MCF 10A (cell line): ENCODE data around the gene KAT2A. TPM values are rescaled to one million over a fixed set of nuclear protein-coding genes. Genes with fewer than 3 reads are reported as not detected.

Source experiments
- BruUV-seq: library from RNA; stranded (reverse); fragments of 400-500 nt; replicated peaks from 2 replicates; lab custom pipeline; 2021; lab: Mats Ljungman, UMichigan
- CTCF ChIA-PET: fragments of 300-600 bp; sonication (Branson Sonifier 250); formaldehyde crosslinking; extraction: SDS; loops from one replicate; lab custom pipeline; 2021; ENCODE audit warnings: antibody characterized with exemption, inconsistent platforms; lab: Yijun Ruan, JAX
- POLR2A ChIA-PET: fragments of 300-600, 350-650 bp; sonication (Branson Sonifier 250); formaldehyde crosslinking; extraction: SDS; loops from one replicate; lab custom pipeline; 2020; ENCODE audit warnings: antibody characterized with exemption, inconsistent platforms; lab: Yijun Ruan, JAX
- DNase-seq: peaks from one replicate; pipeline ENCODE4 v3.0.0-alpha.2; 2018; ENCODE audit not compliant: unreplicated experiment
- H3K27ac Mint-ChIP-seq: one replicate; pipeline ENCODE4 v1.8.0; 2022; ENCODE audit warnings: mild to moderate bottlenecking, low read depth, mixed read lengths; ENCODE audit not compliant: unreplicated experiment
- H3K27me3 Mint-ChIP-seq: one replicate; pipeline ENCODE4 v1.8.0; 2022; ENCODE audit warnings: mixed read lengths; ENCODE audit not compliant: insufficient read depth, unreplicated experiment
- H3K36me3 Mint-ChIP-seq: one replicate; pipeline ENCODE4 v1.8.0; 2022; ENCODE audit warnings: mild to moderate bottlenecking, moderate library complexity, mixed read lengths; ENCODE audit not compliant: insufficient read depth, unreplicated experiment
- H3K4me1 Mint-ChIP-seq: one replicate; pipeline ENCODE4 v1.8.0; 2022; ENCODE audit warnings: mixed read lengths; ENCODE audit not compliant: insufficient read depth, unreplicated experiment
- H3K4me3 Mint-ChIP-seq: one replicate; pipeline ENCODE4 v1.8.0; 2022; ENCODE audit warnings: mild to moderate bottlenecking, moderate library complexity, mixed read lengths; ENCODE audit not compliant: unreplicated experiment
- H3K9me3 Mint-ChIP-seq: one replicate; pipeline ENCODE4 v1.8.0; 2022; ENCODE audit warnings: mixed read lengths; ENCODE audit not compliant: unreplicated experiment
- CTCF ChIP-seq: fragments of 200-600 bp; IDR thresholded peaks from one replicate; pipeline ENCODE4 v1.8.0; 2022; ENCODE audit warnings: antibody characterized with exemption, mild to moderate bottlenecking; ENCODE audit not compliant: unreplicated experiment
- intact Hi-C: fragments of 100-400 bp; cut with micrococcal nuclease; formaldehyde crosslinking; loops from 2 replicates; pipeline ENCODE4 v1.14.1; 2022
- total RNA-seq: library from RNA; stranded (reverse); gene quantifications from 2 replicates; pipeline ENCODE4 v1.2.3, GENCODE V29; 2022

Gene KAT2A
- total RNA-seq, 1 experiment from 2014 or later, result 44.6 TPM

DNA sequence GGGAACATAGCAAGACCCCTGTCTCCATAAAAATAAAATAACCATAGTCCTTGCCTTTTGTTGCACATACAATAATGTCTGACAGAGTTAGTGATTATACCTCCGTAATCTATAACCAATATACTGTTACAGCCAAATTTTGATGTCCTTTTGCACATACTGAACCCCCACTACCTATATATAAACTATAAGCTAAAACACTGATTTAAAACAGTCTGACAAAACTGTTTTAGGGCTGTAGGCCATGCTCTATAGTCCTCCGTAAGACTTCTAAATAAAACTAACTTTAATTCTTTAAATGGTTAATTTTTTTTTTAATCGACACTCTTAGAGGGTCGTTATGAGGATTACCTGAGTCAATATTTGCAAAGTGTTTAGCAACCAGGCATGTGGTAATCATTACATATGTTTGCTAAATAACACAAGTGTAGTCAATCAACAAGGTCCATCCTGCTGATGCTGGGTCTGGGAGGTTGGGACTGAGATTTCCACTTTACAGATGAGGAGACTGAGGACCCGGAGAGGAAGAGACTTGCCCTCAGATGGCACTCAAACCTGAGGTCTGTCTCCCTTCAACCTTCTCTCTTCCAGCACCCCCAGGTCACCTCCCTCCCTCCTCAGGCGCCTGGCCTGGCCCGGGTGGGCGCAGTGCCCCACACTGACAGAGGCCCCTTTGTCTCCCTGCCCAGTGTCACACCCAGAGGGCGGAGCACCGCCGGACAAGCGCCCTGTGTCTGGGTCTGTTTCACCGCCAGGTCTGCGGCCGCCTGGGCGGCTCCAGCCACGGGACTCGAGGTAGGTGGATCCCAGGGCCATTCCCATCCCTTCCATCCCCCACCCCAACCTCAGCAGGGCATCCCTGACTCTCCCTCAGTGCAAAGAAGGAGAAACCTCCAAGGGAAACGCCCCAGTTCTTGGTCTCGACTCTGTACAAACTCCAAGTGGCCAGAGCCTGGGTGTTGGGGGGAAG, 33.1 kb downstream of the KAT2A start:
- POLR2A ChIA-PET, result interaction anchor here (0.6 kb wide), 1 partner anchor 1939 kb away, joined by 4 read pairs; no protein-coding TSS in a partner anchor
- no peak for DNase-seq

GRCh38 chr17:42087042-42087701, 34.0 kb downstream of the KAT2A start:
- peaks cover 21% of the 10 kb centered on the region for H3K27me3 Mint-ChIP-seq
- POLR2A ChIA-PET, result interaction anchor here (0.6 kb wide), 1 partner anchor 1938 kb away, joined by 4 read pairs; no protein-coding TSS in a partner anchor

More for the DNA sequence above, 33.1 kb downstream of the KAT2A start:
- BruUV-seq, result no TSS peak
- Mint-ChIP-seq H3K36me3 (no peaks in the 10 kb centered on the region), H3K4me3 (no peak overlapping the region), H3K9me3 (no peaks in the 10 kb centered on the region), H3K4me1 (no peaks in the 10 kb centered on the region), H3K27me3 (peaks cover 21% of the 10 kb centered on the region), H3K27ac (no peak overlapping the region)
- intact Hi-C loops, result no loop called here
- no peak for TF ChIP-seq CTCF
- CTCF ChIA-PET, result interaction anchor here (0.7 to 1.3 kb wide), 3 partner anchors 13 to 286 kb away, joined by 3 to 5 read pairs (median 3); no protein-coding TSS in a partner anchor

GRCh38 chr17:42081516-42082129, 39.5 kb downstream of the KAT2A start:
- ChIA-PET CTCF (interaction anchor here (0.5 kb wide), 1 partner anchor 118 kb away, joined by 4 read pairs; no protein-coding TSS in a partner anchor), POLR2A (no interaction called here)
- H3K27me3 Mint-ChIP-seq, result no peaks in the 10 kb centered on the region
- no peaks in the 10 kb centered on the region for H3K9me3 Mint-ChIP-seq
- no peak for DNase-seq
- H3K4me1 Mint-ChIP-seq, result peaks cover 6% of the 10 kb centered on the region
- intact Hi-C loops, result no loop called here
- no peak for TF ChIP-seq CTCF
- BruUV-seq, result no TSS peak
- H3K36me3 Mint-ChIP-seq, result no peaks in the 10 kb centered on the region
- H3K4me3 Mint-ChIP-seq, result no peak overlapping the region
- no peak overlapping the region for H3K27ac Mint-ChIP-seq

More at GRCh38 chr17:42087042-42087701, 34.0 kb downstream of the KAT2A start:
- intact Hi-C loops, result no loop called here
- no TSS peak for BruUV-seq
- Mint-ChIP-seq H3K4me1 (peaks cover 4% of the 10 kb centered on the region), H3K36me3 (no peaks in the 10 kb centered on the region), H3K27ac (no peak overlapping the region), H3K4me3 (no peak overlapping the region), H3K9me3 (no peaks in the 10 kb centered on the region)
- no peak for DNase-seq
- CTCF ChIA-PET, result interaction anchor here (0.7 to 1.3 kb wide), 3 partner anchors 14 to 285 kb away, joined by 3 to 5 read pairs (median 3); no protein-coding TSS in a partner anchor
- TF ChIP-seq CTCF, result no peak
